Keratinocyte (primary cell): ENCODE results near the gene PRIMPOL.

Experiments used
- EZH2 ChIP-seq: IDR thresholded peaks from one replicate; pipeline ENCODE4 v1.6.1; 2012; ENCODE audit warnings: inconsistent platforms, mild to moderate bottlenecking, low read length, moderate library complexity
- TF ChIP-seq, protein P1 (sequence below), 3 experiments: IDR thresholded peaks in 1 of 3; conservative IDR thresholded peaks in 1 of 3; optimal IDR thresholded peaks in 1 of 3; 2 replicates in 2 of 3; 3 replicates in 1 of 3; pipeline versions ENCODE3 to v1.5.1; 2011; ENCODE audit warnings: low read length in 3 of 3, mild to moderate bottlenecking in 3 of 3, moderate library complexity in 2 of 3, control low read depth in 1 of 3, inconsistent platforms in 1 of 3; ENCODE audit not compliant: insufficient read depth in 2 of 3; ENCODE audit errors: extremely low read depth in 1 of 3

DNA sequence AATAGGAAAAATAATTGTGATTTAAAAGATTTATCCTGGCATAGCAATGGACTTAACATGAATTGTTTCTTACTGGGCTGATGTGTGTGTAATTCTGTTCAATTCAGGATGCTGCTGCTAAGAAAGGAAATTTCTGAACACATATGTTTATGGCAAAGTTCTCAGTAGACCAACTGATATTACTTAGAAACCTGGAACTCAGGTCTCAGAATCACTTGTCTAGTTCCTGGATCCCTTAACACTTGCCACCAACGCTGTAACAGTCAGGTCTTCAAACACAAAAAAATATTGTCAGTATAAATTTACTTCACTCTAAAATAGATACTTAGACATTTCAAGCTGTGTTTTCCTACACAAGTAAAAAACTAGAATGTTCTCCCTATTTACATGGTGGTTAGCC, 5.8 kb upstream of the PRIMPOL start:
- TF ChIP-seq, protein P1, sequence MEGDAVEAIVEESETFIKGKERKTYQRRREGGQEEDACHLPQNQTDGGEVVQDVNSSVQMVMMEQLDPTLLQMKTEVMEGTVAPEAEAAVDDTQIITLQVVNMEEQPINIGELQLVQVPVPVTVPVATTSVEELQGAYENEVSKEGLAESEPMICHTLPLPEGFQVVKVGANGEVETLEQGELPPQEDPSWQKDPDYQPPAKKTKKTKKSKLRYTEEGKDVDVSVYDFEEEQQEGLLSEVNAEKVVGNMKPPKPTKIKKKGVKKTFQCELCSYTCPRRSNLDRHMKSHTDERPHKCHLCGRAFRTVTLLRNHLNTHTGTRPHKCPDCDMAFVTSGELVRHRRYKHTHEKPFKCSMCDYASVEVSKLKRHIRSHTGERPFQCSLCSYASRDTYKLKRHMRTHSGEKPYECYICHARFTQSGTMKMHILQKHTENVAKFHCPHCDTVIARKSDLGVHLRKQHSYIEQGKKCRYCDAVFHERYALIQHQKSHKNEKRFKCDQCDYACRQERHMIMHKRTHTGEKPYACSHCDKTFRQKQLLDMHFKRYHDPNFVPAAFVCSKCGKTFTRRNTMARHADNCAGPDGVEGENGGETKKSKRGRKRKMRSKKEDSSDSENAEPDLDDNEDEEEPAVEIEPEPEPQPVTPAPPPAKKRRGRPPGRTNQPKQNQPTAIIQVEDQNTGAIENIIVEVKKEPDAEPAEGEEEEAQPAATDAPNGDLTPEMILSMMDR (optimal IDR thresholded peaks at IDR 0.05 in 1 of 3, IDR thresholded peaks at IDR 0.05 in 1 of 3, conservative IDR thresholded peaks at IDR 0.05 in 1 of 3; ENCODE audit: extremely low read depth in 1 of 3, insufficient read depth in 2 of 3, low read length in 3 of 3), result no peak
- no peak for TF ChIP-seq EZH2
